ENCODE measurements around the gene PTPRQ. TPM values are rescaled to one million over a fixed set of nuclear protein-coding genes. Genes with fewer than 3 reads are reported as not detected.

Gene PTPRQ
- total RNA-seq, 3 donors from 2014 or later = not detected

DNA sequence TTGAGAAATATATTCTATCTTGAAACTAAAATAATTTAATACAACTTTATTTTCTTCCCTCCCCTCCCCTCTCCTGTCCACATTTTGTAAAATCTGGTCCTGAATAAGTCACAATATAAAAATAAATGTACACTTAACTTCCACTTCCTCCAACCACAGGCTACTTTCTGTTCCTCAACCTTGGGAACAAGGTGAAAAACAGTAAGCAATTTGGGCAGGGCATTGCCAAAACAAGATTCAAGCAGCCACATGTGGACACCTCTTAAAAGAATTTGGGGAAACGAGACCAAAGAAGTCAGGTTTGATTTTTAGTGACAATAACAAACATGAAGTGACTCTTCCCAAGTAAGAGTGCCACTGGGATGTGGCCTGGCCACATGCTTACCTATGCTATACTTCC is 115.7 kb downstream of the PTPRQ start:
- Mint-ChIP-seq H3K36me3 (ENCODE audit: insufficient read depth) (no peaks in the 10 kb centered on the region), H3K27me3 (ENCODE audit: low read depth) (no peaks in the 10 kb centered on the region), H3K4me3 (no peak overlapping the region), H3K4me1 (ENCODE audit: low read depth) (no peaks in the 10 kb centered on the region), H3K9me3 (no peaks in the 10 kb centered on the region)
- ATAC-seq (no peak), DNase-seq (no peak)

DNA sequence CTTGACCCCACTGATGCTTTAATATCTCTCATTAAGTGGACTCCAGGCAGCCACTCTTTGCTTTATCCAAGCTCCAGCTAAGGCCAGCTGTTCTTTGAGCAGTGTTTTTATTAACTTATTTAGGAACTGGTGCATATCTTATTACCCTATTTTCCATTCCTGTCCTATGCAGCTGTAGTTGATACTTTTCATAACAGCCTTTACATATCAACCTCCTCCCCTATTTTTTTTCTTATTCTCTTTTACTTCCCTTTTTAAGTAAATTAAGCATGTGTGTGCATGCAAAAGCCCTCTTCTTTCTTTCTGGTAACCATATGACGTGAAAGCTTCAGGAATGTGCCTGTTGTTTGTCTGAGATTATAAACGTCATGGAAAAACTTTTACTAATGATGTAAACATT is 121.2 kb downstream of the PTPRQ start:
- no peak for DNase-seq
- no peak overlapping the region for H3K4me3 Mint-ChIP-seq
- H3K36me3 Mint-ChIP-seq (ENCODE audit: insufficient read depth) = no peaks in the 10 kb centered on the region
- ATAC-seq = no peak
- H3K4me1 Mint-ChIP-seq (ENCODE audit: low read depth) = no peaks in the 10 kb centered on the region
- peaks cover 8% of the 10 kb centered on the region for H3K9me3 Mint-ChIP-seq
- H3K27me3 Mint-ChIP-seq (ENCODE audit: low read depth) = no peaks in the 10 kb centered on the region

DNA sequence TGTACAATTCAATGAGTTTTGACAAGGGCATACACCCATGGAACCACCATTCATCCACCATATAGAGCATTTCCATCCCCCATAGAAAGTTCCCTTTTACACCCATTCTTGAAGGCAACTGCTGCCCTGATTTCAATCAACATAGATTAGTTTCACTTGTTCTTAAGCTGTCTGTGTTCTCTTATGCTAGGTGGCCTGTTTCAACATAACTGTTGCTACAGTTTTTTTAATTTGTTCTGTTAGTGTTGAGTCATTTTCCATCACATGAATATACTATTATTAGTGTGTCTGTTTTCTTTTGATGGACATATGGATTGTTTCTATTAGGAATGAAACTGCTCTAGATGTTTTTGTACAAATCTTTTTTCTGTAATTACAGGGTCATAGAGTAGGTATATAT is 123.4 kb downstream of the PTPRQ start:
- no peaks in the 10 kb centered on the region for H3K4me1 Mint-ChIP-seq (ENCODE audit: low read depth)

DNA sequence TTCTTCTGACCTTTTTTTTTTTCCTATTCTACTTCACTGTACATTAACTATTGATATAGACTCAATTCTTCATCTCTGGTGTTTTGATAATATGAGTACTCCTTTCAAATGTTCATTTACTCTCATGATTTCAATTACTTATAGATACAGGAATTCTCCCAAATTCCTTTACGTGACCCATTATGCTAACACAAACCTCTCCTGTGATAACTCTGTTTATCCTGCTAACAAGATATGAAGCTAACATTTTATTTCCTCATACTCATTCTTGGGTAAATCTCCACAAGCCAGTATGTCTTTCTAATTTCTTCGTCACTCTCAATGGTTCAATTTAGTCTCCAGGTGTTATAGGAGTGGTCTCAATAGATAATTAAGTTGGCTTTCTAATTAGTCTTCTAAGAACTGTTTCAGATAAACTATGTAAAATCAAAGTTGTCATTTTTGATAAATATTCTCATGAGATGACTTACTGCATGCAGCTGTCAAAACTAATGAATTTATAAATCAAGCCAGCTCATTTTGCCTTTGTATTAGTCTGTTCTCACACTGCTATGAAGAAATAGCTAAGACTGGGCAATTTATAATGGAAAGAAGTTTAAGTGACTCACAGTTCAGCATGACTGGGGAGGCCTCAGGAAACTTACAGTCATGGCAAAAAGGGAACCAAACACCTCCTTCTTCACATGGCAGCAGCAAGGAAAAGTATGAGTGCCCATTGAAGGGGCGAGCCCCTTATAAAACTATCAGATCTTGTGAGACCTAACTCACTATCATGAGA is 132.8 kb downstream of the PTPRQ start:
- H3K9me3 Mint-ChIP-seq = peaks cover 13% of the 10 kb centered on the region
- H3K36me3 Mint-ChIP-seq (ENCODE audit: insufficient read depth) = no peaks in the 10 kb centered on the region
- DNase-seq = no peak
- H3K4me3 Mint-ChIP-seq = no peak overlapping the region
- H3K4me1 Mint-ChIP-seq (ENCODE audit: low read depth) = no peaks in the 10 kb centered on the region
- no peaks in the 10 kb centered on the region for H3K27me3 Mint-ChIP-seq (ENCODE audit: low read depth)
- ATAC-seq = no peak

More for the DNA sequence above, 123.4 kb downstream of the PTPRQ start:
- peaks cover 10% of the 10 kb centered on the region for H3K9me3 Mint-ChIP-seq
- DNase-seq (no peak), ATAC-seq (no peak)
- no peak overlapping the region for H3K4me3 Mint-ChIP-seq
- H3K27me3 Mint-ChIP-seq (ENCODE audit: low read depth) = no peaks in the 10 kb centered on the region
- H3K36me3 Mint-ChIP-seq (ENCODE audit: insufficient read depth) = no peaks in the 10 kb centered on the region

DNA sequence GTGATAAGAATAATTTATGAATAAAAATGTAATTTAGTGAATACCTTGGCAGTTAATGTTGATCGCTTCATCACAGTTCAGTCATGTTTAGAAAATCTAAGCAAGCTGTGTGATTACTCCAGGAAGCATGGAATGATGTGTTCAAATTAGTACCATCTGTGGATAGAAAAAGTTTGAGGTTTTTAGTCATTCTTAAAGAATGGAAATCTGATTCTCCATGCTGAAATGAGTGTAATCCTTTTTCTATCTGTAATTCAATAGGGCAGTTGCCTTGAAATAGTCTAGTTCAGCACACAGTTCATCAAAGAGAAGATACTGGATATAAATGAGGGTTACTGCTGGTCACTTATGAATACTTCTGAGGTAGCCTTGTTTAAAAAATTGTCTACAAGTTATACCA is 136.2 kb downstream of the PTPRQ start:
- ATAC-seq = no peak
- no peak for DNase-seq
- no peaks in the 10 kb centered on the region for H3K27me3 Mint-ChIP-seq (ENCODE audit: low read depth)
- H3K9me3 Mint-ChIP-seq = peaks cover 4% of the 10 kb centered on the region
- no peaks in the 10 kb centered on the region for H3K36me3 Mint-ChIP-seq (ENCODE audit: insufficient read depth)
- no peaks in the 10 kb centered on the region for H3K4me1 Mint-ChIP-seq (ENCODE audit: low read depth)
- no peak overlapping the region for H3K4me3 Mint-ChIP-seq

DNA sequence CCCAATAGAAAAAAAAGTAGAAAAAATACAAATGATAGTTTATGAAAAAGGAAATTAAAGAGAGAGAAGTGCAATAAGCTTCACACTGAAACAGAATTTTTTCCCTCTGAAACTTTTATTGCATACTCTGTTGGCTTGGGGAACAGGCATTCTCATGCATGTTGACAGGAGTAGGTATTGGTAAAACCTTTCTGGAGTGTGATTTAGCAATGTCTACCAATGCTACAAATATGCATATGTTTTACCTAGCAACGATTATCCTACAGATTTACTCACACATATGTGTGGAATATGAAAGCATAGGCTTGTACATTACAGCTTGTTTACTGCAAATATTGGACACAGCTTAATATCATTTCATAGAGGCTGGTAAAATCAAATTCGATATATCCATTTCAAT is 137.7 kb downstream of the PTPRQ start:
- Mint-ChIP-seq H3K36me3 (ENCODE audit: insufficient read depth) (no peaks in the 10 kb centered on the region), H3K4me3 (no peak overlapping the region), H3K9me3 (peaks cover 4% of the 10 kb centered on the region), H3K27me3 (ENCODE audit: low read depth) (no peaks in the 10 kb centered on the region), H3K4me1 (ENCODE audit: low read depth) (no peaks in the 10 kb centered on the region)
- no peak for ATAC-seq
- DNase-seq = no peak

DNA sequence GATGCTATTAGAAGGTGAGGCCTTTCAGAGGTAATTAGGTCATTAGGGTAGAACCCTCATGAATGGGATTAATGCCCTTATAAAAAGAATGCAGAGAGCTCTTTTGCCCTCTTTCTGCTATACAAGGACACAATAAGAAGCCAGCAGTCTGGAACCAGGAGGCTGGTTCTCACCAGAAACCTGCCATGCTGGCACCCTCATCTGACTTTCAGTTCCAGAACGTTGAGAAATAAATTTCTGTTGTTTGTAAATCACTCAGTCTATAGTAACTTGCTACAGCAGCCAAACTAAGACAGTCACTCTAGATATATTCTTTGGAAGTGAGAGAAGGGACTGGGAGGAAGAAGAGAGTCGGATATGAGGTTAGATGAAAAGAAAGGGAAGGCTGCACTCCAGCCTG is 138.4 kb downstream of the PTPRQ start:
- H3K4me3 Mint-ChIP-seq = no peak overlapping the region
- peaks cover 6% of the 10 kb centered on the region for H3K9me3 Mint-ChIP-seq
- H3K36me3 Mint-ChIP-seq (ENCODE audit: insufficient read depth) = no peaks in the 10 kb centered on the region
- H3K27me3 Mint-ChIP-seq (ENCODE audit: low read depth) = no peaks in the 10 kb centered on the region
- no peak for DNase-seq
- H3K4me1 Mint-ChIP-seq (ENCODE audit: low read depth) = no peaks in the 10 kb centered on the region
- no peak for ATAC-seq

DNA sequence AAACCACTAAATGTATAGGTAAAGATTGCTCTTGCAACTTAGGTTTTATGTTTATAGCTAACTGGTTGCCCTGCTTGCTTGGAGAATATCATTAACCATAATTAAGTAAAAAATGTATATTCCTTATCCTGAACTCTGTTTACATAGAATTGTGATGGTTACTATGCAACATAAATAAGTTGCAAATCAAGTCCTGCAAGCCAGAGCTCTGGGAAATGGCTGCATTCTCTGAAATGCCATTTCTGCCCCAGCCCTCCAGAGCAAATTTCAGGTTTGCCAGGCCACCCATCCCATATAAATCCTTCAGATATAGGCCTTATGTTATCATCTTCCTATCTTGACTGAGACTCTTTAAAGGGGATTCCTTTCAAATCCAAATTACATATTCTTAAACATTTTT is 145.0 kb downstream of the PTPRQ start:
- no peaks in the 10 kb centered on the region for H3K4me1 Mint-ChIP-seq (ENCODE audit: low read depth)
- H3K4me3 Mint-ChIP-seq = no peak overlapping the region
- peaks cover 9% of the 10 kb centered on the region for H3K9me3 Mint-ChIP-seq
- ATAC-seq (no peak), DNase-seq (no peak)
- no peaks in the 10 kb centered on the region for H3K27me3 Mint-ChIP-seq (ENCODE audit: low read depth)
- H3K36me3 Mint-ChIP-seq (ENCODE audit: insufficient read depth) = no peaks in the 10 kb centered on the region

DNA sequence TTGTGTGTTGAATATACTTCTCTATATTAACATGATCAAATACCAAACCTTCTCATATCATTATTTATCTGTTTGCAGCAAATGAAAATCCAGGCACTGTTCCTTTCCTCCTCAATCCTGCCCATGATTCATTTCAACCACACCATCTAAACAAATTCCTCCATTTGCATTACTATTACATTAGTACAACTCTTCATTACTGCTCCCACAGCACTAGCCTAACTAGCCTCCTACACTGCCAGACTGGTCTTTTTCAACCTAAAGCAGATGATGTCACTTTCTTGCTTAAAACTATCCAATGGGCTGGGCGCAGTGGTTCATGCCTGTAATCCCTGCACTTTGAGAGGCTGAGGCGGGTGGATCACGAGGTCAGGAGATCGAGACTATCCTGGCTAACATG is 146.1 kb downstream of the PTPRQ start:
- peaks cover 9% of the 10 kb centered on the region for H3K9me3 Mint-ChIP-seq
- DNase-seq (no peak), ATAC-seq (no peak)
- no peaks in the 10 kb centered on the region for H3K4me1 Mint-ChIP-seq (ENCODE audit: low read depth)
- H3K36me3 Mint-ChIP-seq (ENCODE audit: insufficient read depth) = no peaks in the 10 kb centered on the region
- no peaks in the 10 kb centered on the region for H3K27me3 Mint-ChIP-seq (ENCODE audit: low read depth)
- no peak overlapping the region for H3K4me3 Mint-ChIP-seq

DNA sequence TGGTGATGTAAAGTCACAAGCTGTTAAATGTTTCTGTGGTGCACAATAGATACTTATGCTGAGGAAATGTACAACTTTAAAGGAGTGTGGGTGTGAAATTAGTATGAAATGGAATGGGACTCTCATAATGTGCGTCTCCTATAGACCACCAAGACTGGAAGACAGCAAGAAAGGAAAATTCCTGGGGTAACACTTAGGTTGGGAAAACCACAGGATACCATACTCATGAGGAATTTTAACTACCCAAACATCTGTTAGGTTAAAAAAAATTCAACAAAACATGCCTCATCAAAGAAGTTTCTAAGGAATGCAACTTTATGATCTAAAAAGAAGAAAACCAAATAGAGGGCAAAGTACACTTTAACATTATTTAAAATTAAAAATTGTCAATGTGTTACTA is 149.7 kb downstream of the PTPRQ start:
- Mint-ChIP-seq H3K9me3 (peaks cover 4% of the 10 kb centered on the region), H3K36me3 (ENCODE audit: insufficient read depth) (no peaks in the 10 kb centered on the region)

DNA sequence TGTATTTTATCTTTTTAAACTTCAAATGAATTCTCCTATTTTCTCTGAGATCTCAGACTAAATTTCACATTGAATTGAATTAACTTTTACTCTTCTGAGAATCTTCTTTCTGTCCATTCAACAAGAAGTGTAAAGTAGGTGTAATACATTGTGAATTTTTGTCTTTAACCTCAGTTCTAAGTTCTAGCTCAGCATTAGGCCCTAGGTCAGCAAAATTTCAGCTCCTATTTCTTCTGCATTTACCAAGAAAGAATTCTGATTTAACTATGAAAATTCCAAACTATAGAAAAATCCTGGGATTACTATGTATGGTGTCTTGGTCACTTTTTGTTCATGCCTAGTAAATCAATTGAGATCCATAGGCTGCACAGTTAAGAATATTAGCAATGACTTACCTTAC is 152.5 kb downstream of the PTPRQ start:
- DNase-seq = no peak
- no peaks in the 10 kb centered on the region for H3K9me3 Mint-ChIP-seq

More for the DNA sequence above, 149.7 kb downstream of the PTPRQ start:
- no peaks in the 10 kb centered on the region for H3K4me1 Mint-ChIP-seq (ENCODE audit: low read depth)
- H3K27me3 Mint-ChIP-seq (ENCODE audit: low read depth) = no peaks in the 10 kb centered on the region
- no peak overlapping the region for H3K4me3 Mint-ChIP-seq
- no peak for DNase-seq
- ATAC-seq = no peak

DNA sequence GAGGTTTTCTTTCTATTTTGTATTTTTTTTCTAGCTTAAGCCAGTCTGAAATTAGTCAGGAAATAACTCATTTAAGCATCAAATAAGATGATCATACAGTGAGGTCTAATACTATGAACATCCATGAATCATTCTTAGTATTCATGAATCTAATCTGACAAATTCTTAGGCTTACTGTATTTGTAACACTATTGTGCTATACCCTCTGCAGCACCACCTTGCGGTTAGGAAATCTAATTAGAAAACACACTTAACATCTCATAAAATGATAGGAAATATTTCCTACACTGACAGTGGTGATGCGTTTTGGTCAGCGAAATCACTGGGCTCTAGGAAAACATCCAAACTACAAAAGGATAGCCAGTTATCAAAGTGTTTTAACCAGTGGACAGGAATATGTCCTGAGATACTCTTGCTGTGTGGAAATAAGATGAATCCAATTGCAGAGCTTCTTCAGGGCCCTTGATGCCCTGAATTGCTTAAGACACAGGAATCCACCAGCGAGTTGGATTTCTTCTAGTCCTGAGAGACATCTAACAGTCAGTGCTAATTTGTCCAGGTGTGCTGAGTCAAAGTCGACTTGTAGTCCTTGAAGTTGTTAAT is 154.1 kb downstream of the PTPRQ start:
- Mint-ChIP-seq H3K4me1 (ENCODE audit: low read depth) (no peaks in the 10 kb centered on the region), H3K27me3 (ENCODE audit: low read depth) (no peaks in the 10 kb centered on the region), H3K4me3 (no peak overlapping the region), H3K9me3 (no peaks in the 10 kb centered on the region), H3K36me3 (ENCODE audit: insufficient read depth) (no peaks in the 10 kb centered on the region)
- no peak for ATAC-seq
- DNase-seq = no peak

More for the DNA sequence above, 152.5 kb downstream of the PTPRQ start:
- H3K4me3 Mint-ChIP-seq = no peak overlapping the region
- no peaks in the 10 kb centered on the region for H3K36me3 Mint-ChIP-seq (ENCODE audit: insufficient read depth)
- ATAC-seq = no peak
- no peaks in the 10 kb centered on the region for H3K4me1 Mint-ChIP-seq (ENCODE audit: low read depth)
- H3K27me3 Mint-ChIP-seq (ENCODE audit: low read depth) = no peaks in the 10 kb centered on the region

DNA sequence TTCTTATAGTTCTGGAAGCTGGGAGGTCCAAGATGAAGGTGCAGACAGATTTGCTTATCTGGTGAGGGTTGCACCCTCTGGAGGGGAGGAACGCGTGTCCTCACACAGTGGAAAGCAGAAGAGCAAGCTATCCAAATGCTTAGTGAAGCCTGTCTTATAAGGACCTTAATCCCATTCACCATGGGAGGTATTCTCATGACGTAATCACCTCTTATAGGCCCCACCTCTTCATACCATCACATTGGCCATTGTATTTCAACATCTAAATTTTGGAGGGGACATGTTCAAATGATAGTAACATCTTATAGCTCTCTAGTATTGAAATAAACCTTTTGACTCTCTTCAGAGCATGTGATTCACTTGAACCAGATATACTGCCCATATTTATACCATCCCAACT is 158.4 kb downstream of the PTPRQ start:
- peaks cover 6% of the 10 kb centered on the region for H3K9me3 Mint-ChIP-seq
- DNase-seq (no peak), ATAC-seq (no peak)
- no peaks in the 10 kb centered on the region for H3K36me3 Mint-ChIP-seq (ENCODE audit: insufficient read depth)
- no peak overlapping the region for H3K4me3 Mint-ChIP-seq
- H3K27me3 Mint-ChIP-seq (ENCODE audit: low read depth) = no peaks in the 10 kb centered on the region
- no peaks in the 10 kb centered on the region for H3K4me1 Mint-ChIP-seq (ENCODE audit: low read depth)

DNA sequence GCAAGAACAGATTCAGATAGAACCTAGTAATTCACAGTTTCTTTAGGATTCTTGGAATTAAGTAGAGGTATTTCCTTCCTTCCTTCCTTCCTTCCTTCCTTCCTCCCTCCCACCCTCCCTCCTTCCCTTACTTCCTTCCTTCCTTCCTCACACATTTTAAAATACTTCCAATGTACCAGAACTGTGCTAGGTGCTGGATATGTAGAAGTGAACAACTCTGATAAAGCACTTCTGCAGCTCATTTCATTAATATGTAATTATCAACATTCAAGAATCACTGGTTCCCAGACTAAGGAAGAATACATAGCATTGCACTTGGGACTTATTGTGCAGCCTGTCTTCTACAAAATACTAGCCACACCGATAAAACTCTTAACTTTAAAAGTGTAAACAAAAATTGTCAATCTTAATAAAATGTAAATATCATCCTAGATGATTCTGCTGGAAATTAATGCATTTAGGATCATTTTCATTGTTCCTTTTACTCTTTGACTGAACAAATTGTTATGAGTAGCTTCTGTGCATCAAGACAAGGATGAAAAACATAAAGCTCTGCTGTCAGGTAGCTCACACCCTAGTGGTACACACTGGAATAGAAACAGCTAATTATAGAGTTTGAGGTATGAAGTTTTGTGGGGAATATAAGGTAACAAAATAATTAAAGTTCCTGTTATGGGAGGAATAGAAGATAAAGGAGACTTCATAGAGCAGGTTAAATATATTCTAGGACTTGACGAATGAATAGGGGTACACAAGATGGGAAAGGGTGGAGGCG is 163.5 kb downstream of the PTPRQ start:
- Mint-ChIP-seq H3K36me3 (ENCODE audit: insufficient read depth) (no peaks in the 10 kb centered on the region), H3K4me1 (ENCODE audit: low read depth) (no peaks in the 10 kb centered on the region), H3K4me3 (no peak overlapping the region), H3K27me3 (ENCODE audit: low read depth) (no peaks in the 10 kb centered on the region), H3K9me3 (peaks cover 6% of the 10 kb centered on the region)
- DNase-seq (no peak), ATAC-seq (no peak)

DNA sequence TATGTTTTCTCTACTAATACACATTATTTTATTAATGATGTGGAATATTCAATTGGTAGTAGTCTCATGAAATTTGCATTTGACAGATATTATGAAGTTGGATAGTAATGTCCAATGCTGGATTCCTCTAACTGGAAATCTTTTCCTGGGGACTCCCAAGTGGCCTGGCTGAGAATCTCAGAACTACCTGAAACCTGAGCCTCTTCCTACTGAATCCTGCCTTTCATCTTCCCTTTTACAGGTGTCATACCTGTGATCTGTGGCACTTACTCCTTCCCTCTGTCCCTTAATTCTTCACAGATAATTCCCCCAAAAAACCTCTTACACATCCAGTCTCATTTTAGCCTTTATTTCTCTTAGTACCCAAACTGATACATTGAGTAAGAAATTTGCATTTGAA is 173.7 kb downstream of the PTPRQ start:
- no peak for DNase-seq
- no peaks in the 10 kb centered on the region for H3K36me3 Mint-ChIP-seq (ENCODE audit: insufficient read depth)
- H3K4me1 Mint-ChIP-seq (ENCODE audit: low read depth) = no peaks in the 10 kb centered on the region
- no peaks in the 10 kb centered on the region for H3K9me3 Mint-ChIP-seq
- H3K4me3 Mint-ChIP-seq = no peak overlapping the region
- H3K27me3 Mint-ChIP-seq (ENCODE audit: low read depth) = no peaks in the 10 kb centered on the region
- no peak for ATAC-seq

Measured in activated T-cell treated with anti-CD3 and anti-CD28 coated beads, Interleukin-2, amount 50 U/mL, for 4 hours (primary cell).